Liver (tissue), 3 donors: ENCODE results near the gene RETREG1.

Source experiments
- EGR1 ChIP-seq, 2 donors: IDR thresholded peaks; 2 replicates each; pipeline ENCODE4 v1.6.1; 2016 to 2018; ENCODE audit warnings: antibody characterized with exemption in 2 of 2, low read depth in 2 of 2
- FOXA1 ChIP-seq: IDR thresholded peaks from 2 replicates; pipeline ENCODE4 v1.6.1; 2016; ENCODE audit warnings: antibody characterized with exemption
- GABPA ChIP-seq, 2 donors: IDR thresholded peaks in 1 of 2; conservative IDR thresholded peaks in 1 of 2; 2 replicates each; pipeline ENCODE4 v1.6.1; 2016; ENCODE audit warnings: antibody characterized with exemption in 2 of 2, mild to moderate bottlenecking in 1 of 2, moderate library complexity in 1 of 2
- JUND ChIP-seq, 2 donors: IDR thresholded peaks; 2 replicates each; pipeline ENCODE4 v1.6.1; 2016; ENCODE audit warnings: antibody characterized with exemption in 2 of 2
- TAF1 ChIP-seq: conservative IDR thresholded peaks from 2 replicates; pipeline ENCODE4 v1.6.1; 2016; ENCODE audit warnings: antibody characterized with exemption, mild to moderate bottlenecking
- YY1 ChIP-seq: IDR thresholded peaks from 2 replicates; pipeline ENCODE4 v1.6.1; 2016; ENCODE audit warnings: antibody characterized with exemption, mild to moderate bottlenecking
- TF ChIP-seq, protein P1 (sequence below): fragments of 150-350 bp; IDR thresholded peaks from 2 replicates; pipeline ENCODE4 v1.5.1; 2017; ENCODE audit warnings: improper control_type of control experiment, low read depth, low read length; ENCODE audit not compliant: missing input control
- TF ChIP-seq, protein P2 (sequence below): IDR thresholded peaks from 2 replicates; pipeline ENCODE4 v1.6.1; 2016; ENCODE audit warnings: antibody characterized with exemption, mild to moderate bottlenecking
- TF ChIP-seq, protein P3 (sequence below): IDR thresholded peaks from 2 replicates; pipeline ENCODE4 v1.6.1; 2016; ENCODE audit warnings: antibody characterized with exemption
- TF ChIP-seq, protein P4 (sequence below): IDR thresholded peaks from 2 replicates; pipeline ENCODE4 v1.6.1; 2016; ENCODE audit warnings: antibody characterized with exemption
- donor health status: healthy.
- donor health status: healthy.

DNA sequence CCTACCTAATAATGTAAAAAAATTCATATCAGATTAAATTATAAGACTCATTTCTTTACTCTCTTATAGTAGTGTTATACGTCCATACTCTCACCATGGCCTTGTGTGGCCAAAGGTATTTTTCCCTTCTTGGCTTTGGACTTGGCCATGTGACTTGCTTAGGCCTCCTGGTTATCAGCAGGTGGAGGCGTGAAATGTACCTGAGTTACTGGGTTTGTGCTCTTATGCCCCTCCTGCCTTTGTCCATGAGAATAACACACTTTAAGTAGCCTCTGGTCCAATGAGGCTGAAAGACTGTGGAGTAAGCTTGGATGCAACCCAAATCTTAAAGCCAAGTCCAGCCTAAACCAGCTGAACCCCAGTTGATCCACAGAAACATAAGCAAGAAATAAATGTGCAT, 68.7 kb downstream of the RETREG1 start:
- TF ChIP-seq JUND (IDR thresholded peaks at IDR 0.05) (no peak), YY1 (no peak), FOXA1 (no peak), TAF1 (no peak), EGR1 (IDR thresholded peaks at IDR 0.05; ENCODE audit: low read depth in 2 of 2) (no peak), GABPA (IDR thresholded peaks at IDR 0.05 in 1 of 2, conservative IDR thresholded peaks at IDR 0.05 in 1 of 2) (no peak)
- TF ChIP-seq, protein P1, sequence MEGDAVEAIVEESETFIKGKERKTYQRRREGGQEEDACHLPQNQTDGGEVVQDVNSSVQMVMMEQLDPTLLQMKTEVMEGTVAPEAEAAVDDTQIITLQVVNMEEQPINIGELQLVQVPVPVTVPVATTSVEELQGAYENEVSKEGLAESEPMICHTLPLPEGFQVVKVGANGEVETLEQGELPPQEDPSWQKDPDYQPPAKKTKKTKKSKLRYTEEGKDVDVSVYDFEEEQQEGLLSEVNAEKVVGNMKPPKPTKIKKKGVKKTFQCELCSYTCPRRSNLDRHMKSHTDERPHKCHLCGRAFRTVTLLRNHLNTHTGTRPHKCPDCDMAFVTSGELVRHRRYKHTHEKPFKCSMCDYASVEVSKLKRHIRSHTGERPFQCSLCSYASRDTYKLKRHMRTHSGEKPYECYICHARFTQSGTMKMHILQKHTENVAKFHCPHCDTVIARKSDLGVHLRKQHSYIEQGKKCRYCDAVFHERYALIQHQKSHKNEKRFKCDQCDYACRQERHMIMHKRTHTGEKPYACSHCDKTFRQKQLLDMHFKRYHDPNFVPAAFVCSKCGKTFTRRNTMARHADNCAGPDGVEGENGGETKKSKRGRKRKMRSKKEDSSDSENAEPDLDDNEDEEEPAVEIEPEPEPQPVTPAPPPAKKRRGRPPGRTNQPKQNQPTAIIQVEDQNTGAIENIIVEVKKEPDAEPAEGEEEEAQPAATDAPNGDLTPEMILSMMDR, result no peak
- TF ChIP-seq, protein P2, sequence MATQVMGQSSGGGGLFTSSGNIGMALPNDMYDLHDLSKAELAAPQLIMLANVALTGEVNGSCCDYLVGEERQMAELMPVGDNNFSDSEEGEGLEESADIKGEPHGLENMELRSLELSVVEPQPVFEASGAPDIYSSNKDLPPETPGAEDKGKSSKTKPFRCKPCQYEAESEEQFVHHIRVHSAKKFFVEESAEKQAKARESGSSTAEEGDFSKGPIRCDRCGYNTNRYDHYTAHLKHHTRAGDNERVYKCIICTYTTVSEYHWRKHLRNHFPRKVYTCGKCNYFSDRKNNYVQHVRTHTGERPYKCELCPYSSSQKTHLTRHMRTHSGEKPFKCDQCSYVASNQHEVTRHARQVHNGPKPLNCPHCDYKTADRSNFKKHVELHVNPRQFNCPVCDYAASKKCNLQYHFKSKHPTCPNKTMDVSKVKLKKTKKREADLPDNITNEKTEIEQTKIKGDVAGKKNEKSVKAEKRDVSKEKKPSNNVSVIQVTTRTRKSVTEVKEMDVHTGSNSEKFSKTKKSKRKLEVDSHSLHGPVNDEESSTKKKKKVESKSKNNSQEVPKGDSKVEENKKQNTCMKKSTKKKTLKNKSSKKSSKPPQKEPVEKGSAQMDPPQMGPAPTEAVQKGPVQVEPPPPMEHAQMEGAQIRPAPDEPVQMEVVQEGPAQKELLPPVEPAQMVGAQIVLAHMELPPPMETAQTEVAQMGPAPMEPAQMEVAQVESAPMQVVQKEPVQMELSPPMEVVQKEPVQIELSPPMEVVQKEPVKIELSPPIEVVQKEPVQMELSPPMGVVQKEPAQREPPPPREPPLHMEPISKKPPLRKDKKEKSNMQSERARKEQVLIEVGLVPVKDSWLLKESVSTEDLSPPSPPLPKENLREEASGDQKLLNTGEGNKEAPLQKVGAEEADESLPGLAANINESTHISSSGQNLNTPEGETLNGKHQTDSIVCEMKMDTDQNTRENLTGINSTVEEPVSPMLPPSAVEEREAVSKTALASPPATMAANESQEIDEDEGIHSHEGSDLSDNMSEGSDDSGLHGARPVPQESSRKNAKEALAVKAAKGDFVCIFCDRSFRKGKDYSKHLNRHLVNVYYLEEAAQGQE, result no peak
- TF ChIP-seq, protein P3, sequence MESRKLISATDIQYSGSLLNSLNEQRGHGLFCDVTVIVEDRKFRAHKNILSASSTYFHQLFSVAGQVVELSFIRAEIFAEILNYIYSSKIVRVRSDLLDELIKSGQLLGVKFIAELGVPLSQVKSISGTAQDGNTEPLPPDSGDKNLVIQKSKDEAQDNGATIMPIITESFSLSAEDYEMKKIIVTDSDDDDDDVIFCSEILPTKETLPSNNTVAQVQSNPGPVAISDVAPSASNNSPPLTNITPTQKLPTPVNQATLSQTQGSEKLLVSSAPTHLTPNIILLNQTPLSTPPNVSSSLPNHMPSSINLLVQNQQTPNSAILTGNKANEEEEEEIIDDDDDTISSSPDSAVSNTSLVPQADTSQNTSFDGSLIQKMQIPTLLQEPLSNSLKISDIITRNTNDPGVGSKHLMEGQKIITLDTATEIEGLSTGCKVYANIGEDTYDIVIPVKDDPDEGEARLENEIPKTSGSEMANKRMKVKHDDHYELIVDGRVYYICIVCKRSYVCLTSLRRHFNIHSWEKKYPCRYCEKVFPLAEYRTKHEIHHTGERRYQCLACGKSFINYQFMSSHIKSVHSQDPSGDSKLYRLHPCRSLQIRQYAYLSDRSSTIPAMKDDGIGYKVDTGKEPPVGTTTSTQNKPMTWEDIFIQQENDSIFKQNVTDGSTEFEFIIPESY, result no peak
- TF ChIP-seq, protein P4, sequence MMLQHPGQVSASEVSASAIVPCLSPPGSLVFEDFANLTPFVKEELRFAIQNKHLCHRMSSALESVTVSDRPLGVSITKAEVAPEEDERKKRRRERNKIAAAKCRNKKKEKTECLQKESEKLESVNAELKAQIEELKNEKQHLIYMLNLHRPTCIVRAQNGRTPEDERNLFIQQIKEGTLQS, result no peak
